ENCODE data around the gene NPTXR.

NPTXR gene

GRCh38 chr22:38843657-38844314 is at the start of gene NPTXR:
Gene NPTXR, minus strand, starts transcription at chr22:38844028.
- DNase-seq (ENCODE audit: low read depth) = no peak

- no peak for DNase-seq (ENCODE audit: low read depth)
Observed at GRCh38 chr22:38891256-38891655, 47.4 kb upstream of the NPTXR start.

- DNase-seq (ENCODE audit: low read depth) = no peak
Observed at GRCh38 chr22:38890377-38890776, 46.5 kb upstream of the NPTXR start.

DNA sequence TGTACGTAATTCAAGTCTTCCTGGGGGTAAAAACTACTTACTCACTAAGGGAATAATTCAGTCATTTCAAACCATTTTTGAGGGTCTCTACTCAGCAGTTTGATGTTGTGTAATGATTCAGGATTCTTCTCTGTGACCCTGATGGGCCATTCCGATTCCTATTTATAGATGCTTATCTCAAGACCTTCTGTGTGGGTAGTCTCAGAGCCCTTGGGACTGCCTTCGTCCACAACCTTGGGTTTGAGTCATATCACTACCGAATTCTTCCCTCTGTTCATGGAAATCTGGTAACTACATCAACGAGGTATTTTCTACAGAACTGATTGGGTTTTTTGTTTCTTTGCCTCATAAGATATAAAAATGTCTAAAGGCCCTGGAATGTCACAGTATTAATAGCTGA is 42.5 kb upstream of the NPTXR start:
- no peak for DNase-seq (ENCODE audit: low read depth)

DNA sequence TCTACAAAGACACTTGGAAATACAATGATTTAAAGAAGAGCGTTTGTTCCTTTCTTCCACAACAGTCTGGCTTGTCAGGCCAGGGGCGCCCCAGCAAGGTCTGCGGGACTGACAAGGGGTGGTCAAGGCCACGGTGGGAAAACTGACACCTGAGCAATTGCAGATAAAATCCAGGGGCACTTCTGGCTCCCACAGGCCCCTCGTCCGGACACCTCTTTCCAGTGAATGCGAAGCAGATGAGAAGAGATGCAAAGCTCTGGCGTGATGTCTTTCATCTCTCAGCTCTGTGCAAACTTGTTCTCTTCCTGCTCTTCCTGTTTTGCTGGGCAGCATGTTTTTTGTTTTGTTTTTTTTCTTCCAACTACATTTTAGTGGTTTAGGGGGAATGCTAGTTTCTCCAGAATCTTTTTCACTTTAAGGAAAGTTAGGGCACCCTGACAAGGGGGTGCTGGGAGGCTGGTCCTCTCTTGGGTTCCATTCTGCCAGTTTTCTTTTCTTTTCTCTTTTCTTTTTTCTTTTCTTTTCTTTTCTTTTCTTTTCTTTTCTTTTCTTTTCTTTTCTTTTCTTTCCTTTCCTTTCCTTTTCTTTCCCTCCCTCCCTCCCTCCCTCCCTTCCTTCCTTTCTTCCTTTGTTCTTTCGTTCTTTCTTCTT is 39.3 kb upstream of the NPTXR start:
- no peak for DNase-seq (ENCODE audit: low read depth)

DNA sequence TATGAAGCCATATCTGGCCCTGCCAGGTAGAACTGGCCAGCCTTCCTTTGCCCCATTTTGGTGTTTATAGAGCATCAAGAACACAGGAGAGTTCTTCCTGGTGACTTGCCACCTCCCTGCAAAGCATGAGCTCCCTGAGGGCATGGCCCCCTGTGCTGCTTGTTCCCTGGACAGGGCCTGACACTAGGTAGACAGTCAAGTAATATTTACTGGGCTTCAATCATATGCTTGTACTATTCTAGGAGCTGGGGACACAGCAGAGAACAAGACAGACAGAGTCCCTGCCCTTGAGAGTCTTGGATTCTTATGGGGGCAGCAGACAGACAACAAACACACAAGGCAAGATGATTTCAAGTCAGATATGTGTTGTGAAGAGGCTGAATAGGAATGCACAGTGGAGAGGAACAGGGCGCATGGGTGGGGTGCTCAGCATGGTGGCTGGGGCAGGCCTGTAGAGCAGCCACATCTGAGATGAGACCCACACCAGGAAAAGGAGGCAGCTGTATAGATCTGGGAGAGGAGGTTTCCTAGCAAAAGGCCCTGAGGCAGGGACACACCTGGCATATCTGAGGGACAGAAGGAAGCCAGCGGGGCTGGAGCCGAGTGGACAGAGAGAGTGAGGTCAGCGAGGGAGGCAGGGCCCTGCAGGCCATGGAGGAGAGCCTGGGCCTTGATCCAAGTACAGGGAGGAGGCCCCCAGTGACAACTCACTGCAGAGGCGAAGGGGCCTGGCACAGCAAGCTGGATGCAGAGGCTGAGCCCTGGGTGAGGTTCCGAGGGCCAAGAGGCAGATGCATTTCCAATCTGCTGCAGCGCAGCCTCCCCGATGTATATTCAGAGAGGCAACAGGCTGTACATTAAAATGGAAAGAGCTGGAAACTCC is 38.4 kb upstream of the NPTXR start:
- no peak for DNase-seq (ENCODE audit: low read depth)

DNA sequence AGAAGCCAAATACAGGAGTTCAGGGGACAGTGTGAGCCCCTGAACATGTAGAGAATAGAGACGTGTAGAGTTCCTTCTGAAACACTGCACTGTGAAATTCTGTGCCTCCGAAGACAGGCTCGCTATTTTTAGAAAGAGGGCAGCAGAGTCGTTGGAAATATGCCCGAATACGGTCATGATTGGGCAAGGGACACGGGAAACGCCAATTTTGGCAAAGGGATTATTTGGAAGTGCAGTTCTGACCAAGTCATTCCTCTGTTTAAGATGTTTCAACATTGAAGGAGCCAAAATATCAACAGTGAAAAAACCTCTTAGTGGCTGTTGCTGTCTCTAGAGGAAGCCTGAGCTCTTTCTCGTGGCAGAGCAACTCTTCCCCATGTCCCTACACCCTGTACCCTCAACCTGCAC is 37.6 kb upstream of the NPTXR start:
- no peak for DNase-seq (ENCODE audit: low read depth)

DNA sequence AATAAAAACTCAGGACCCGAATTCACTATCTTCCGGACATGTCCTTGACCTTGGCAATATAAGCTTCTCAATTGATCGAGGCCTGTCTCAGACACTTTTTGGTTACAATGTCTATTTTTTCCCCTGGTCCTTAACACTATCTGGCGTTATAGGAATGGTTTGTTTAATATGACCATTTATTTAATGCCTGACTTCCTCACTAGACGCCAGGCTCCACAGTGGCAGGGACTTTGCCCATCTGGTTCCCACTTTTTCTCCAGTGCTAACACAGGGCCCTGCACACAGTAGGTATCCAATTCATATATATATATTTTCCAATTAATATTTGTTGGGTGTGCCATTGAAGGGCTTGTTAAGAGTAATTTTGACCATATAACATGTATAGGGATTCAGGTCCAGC is 36.1 kb upstream of the NPTXR start:
- no peak for DNase-seq (ENCODE audit: low read depth)

DNA sequence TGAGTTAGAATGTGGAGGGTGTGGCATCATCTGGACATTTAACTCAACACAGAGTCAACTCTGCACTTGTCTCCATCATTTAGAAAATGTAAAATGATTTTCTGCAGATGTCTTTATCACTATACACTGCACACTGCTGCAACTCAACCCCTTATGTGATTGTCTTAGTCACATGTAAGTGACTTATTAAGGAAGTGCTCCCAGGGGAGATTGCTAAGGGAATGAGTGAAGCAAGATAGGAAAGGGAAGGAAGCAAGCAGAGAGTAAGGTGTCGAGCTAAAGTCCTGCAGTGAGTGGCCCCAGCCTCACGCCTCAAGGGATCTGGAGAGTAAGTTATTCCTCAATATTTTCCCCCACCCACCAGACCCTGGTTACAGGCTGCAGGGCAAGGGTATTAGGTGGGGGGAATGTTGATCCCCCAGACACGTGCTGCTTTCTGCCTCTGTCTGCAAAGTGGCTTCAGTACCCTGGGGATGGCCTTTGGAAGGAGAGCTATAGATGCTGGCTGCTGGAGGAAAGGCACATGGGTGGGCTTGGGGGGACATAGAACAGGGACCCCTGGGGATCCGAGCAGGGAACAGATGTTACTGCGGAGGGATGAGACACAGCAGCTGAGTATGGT is 35.4 kb upstream of the NPTXR start:
- no peak for DNase-seq (ENCODE audit: low read depth)

DNA sequence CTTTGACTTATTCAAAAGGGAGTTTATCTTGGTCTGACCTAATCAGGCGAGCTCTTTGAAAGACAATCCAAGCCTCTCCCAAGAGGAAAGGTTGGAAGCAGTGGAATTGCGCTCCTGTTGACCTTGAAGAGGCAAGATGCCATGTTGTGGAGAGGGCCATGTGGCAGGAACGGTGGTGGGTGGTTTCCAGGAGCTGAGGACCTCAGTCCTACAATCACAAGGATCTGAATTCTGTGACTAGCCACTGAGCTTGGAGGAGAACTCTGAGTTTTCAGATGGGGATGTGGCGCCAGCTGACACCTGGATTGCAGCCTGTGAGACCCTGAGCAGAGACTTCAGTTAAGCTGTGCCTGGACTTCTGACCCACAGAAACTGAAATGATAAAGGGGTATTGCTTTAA is 34.2 kb upstream of the NPTXR start:
- no peak for DNase-seq (ENCODE audit: low read depth)

- no peak for DNase-seq (ENCODE audit: low read depth)
Observed at GRCh38 chr22:38874529-38875222, 30.8 kb upstream of the NPTXR start.

GRCh38 chr22:38873469-38874411 is 29.9 kb upstream of the NPTXR start:
- DNase-seq (ENCODE audit: low read depth) = no peak

GRCh38 chr22:38872831-38873248 is 29.0 kb upstream of the NPTXR start:
- no peak for DNase-seq (ENCODE audit: low read depth)

DNA sequence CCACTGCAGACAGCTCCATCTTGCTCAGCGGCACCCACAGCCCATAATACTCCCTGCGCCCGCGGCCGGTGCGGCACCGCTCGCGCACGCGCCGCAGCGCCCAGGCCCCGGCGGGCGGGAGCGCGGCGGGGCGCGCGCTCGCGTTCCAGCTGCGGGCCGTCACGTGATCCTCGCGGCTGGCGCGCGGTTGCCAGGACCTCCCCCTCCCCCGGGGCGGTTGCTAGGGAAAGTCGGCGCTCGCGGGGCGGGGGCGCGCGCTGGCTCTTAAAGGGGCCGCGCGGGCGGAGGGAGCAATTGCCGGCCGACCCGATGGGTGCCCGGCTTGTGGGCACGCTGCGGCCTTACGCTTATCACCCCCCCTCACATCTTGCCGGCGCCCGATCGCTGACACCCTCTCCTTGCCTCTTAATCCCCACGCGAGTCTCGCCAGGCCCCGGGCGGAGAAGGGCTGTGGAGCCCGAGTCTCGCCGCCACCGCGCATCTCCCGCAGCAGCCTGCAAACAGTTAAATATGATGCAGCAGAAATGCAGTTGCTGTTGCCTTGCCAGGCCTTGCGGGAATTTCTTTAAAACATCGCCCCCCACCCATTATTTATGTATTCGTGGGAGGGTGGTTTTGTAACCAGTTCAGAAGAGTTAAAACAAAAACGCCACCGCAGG is 28.5 kb upstream of the NPTXR start, which contains the start of gene CBX6:
Gene CBX6 (minus strand): TSS at position 45 of the 659 bp plus-strand sequence. CDS start 26 bp downstream, at position 19.
- DNase-seq (ENCODE audit: low read depth) = no peak

- DNase-seq (ENCODE audit: low read depth) = no peak
Observed at GRCh38 chr22:38871360-38872171, 27.7 kb upstream of the NPTXR start.

DNA sequence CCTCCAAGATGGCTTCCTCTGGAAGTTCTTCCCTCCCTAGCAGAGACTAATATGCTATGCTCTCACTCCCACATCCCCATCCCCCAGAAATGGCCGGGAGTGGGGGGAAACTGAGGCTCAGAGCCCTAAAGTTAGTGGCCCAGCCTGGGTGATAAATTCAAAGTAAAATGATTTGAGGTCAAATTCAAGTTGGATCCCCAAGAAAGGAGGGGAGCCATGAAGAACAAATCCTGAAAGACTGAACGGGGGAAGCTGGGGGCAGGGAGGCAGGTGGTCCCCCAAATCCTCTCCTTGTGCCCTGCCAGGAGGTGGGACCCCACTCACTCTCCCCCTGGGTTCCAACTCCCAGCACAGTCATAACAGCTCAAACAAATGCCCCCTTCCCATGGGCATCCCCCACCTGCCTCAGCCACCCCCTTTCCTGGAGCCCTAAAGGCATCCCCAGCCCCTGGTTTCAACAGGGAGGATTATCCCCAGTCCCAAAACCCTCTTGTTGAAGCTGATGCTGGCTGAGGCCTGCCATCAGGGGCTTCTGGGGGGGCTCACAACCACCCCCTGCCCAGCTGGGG is 27.0 kb upstream of the NPTXR start:
- DNase-seq (ENCODE audit: low read depth) = no peak

- DNase-seq (ENCODE audit: low read depth) = no peak
Observed at GRCh38 chr22:38870312-38870741, 26.5 kb upstream of the NPTXR start.

- DNase-seq (ENCODE audit: low read depth) = no peak
Observed at GRCh38 chr22:38869663-38870062, 25.8 kb upstream of the NPTXR start.

DNA sequence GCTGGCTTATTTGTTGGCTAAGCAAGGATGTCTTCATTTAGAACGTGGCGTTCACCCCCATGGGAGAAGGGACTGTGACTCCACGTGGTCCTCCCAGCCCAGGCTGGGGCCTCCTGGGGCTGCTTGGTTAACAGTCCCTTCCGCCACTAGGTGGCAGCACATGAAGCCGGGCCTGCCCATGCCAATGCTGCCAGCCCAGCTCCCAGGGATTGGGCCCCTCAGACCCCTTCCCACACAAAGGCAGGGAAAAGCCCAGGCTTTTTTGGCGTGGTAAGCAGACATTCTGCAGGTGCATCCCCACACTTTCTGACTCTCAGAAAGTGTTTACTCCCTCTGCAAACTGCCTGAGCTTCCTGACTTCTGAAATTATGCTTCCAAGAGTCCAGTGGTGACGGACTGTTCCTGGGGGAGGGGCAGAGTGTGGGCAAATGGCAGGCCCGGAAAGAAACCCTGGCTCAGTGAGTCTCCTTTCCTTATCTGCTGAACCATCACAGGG is 25.1 kb upstream of the NPTXR start:
- no peak for DNase-seq (ENCODE audit: low read depth)

All from non-pigmented ciliary epithelial cell (primary cell).